ENCODE results near the gene ADGRL2.
"Not testable (repeated sequence)": the region's sequence is repeated elsewhere in the genome, so short reads cannot be mapped to it uniquely, and the experiment has no call there.

The ADGRL2 gene

GRCh38 chr1:81850031-81850430 lies 49.3 kb downstream of the ADGRL2 start:
- Mint-ChIP-seq H3K9me3 (no peaks in the 10 kb centered on the region), H3K4me1 (ENCODE audit: low read depth) (no peaks in the 10 kb centered on the region), H3K27ac (no peak overlapping the region), H3K36me3 (ENCODE audit: low read depth) (no peaks in the 10 kb centered on the region), H3K4me3 (no peak overlapping the region), H3K27me3 (no peaks in the 10 kb centered on the region)

DNA sequence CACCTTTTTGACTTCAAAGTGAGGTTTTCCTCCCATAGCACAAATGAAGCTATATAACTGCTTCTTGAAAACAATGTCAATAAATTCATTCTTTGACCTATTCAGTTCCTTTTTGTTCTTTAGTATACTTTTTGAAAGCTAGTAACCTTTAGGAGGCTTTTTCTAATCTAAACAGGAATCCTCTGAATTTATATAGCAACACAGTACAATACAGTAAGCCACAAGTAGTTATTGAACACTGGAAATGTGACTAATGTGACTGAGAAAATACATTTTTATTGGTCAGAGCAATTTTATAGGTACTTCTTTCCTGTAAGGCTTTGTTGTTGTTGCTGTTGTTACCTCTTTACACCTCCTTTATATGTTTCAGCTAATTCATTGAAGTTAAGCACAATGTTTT lies 49.8 kb downstream of the ADGRL2 start:
- Mint-ChIP-seq H3K27me3 (no peaks in the 10 kb centered on the region), H3K4me1 (ENCODE audit: low read depth) (no peaks in the 10 kb centered on the region), H3K36me3 (ENCODE audit: low read depth) (no peaks in the 10 kb centered on the region)

DNA sequence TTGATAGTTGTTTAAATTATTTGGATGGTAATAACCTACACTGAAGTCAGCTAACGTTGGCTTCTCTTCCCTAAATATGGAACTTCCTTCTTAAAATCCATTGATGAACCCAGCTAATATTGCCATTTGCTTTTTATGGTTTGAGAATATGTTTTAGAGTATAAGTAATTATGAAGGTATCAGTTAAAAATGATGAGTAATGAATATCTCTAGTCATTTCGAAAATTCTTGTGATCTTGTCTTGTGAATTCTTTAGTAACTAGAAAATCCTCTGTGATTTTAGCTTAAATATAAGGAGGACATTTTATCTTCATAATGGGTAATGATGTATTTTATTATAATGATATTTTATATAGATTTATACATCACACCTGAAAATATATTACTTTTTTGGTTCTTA lies 50.5 kb downstream of the ADGRL2 start:
- Mint-ChIP-seq H3K27ac (no peak overlapping the region), H3K36me3 (ENCODE audit: low read depth) (no peaks in the 10 kb centered on the region), H3K4me1 (ENCODE audit: low read depth) (no peaks in the 10 kb centered on the region), H3K4me3 (no peak overlapping the region), H3K9me3 (no peaks in the 10 kb centered on the region), H3K27me3 (no peaks in the 10 kb centered on the region)

More for the DNA sequence above, 49.8 kb downstream of the ADGRL2 start:
- H3K27ac Mint-ChIP-seq, result no peak overlapping the region
- no peak overlapping the region for H3K4me3 Mint-ChIP-seq
- no peaks in the 10 kb centered on the region for H3K9me3 Mint-ChIP-seq

DNA sequence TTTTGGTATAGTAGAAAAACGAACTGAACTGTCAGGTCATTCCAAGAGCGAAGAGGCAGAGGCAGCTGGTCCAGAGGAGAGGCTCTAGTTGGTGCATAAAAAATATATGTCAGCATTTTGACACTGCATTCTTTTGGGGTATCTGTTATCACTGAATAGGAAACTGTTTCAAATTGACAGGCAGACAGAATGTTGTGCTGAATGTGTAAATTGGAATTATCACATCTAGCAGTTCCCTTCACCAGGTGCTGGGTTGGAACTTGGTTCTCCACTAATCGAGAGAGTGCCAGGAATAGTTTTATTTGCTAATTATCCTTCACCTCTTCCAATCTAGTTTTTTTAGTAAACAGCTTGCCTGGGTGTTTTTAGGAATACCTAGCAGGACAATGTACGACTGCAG lies 52.2 kb downstream of the ADGRL2 start:
- H3K9me3 Mint-ChIP-seq, result no peaks in the 10 kb centered on the region
- no peaks in the 10 kb centered on the region for H3K4me1 Mint-ChIP-seq (ENCODE audit: low read depth)
- H3K27me3 Mint-ChIP-seq, result no peaks in the 10 kb centered on the region
- no peak overlapping the region for H3K4me3 Mint-ChIP-seq
- no peaks in the 10 kb centered on the region for H3K36me3 Mint-ChIP-seq (ENCODE audit: low read depth)
- no peak overlapping the region for H3K27ac Mint-ChIP-seq

GRCh38 chr1:81867235-81867634 lies 66.5 kb downstream of the ADGRL2 start:
- H3K4me3 Mint-ChIP-seq, result no peak overlapping the region
- no peaks in the 10 kb centered on the region for H3K27me3 Mint-ChIP-seq
- peaks cover 3% of the 10 kb centered on the region for H3K9me3 Mint-ChIP-seq
- no peak overlapping the region for H3K27ac Mint-ChIP-seq
- no peaks in the 10 kb centered on the region for H3K36me3 Mint-ChIP-seq (ENCODE audit: low read depth)
- H3K4me1 Mint-ChIP-seq (ENCODE audit: low read depth), result no peaks in the 10 kb centered on the region

DNA sequence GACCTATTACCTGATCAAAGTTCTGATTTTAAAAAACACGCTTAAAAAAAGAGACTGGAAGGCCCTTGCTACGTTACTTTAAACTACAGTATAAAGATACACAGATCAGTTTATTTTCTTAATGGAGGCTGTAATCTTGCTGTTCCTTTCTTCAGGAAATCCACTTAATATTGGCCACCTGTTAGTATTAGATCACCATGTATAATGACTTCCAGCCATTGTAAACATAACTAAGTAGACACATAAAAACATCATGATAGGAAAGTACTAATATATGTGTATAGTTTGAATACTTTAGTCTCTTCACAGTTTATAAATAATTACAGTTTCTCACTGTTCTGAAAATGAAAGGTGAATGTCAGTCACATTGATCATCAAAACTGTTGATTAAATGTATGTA lies 68.6 kb downstream of the ADGRL2 start:
- Mint-ChIP-seq H3K36me3 (ENCODE audit: low read depth) (no peaks in the 10 kb centered on the region), H3K27me3 (no peaks in the 10 kb centered on the region), H3K4me1 (ENCODE audit: low read depth) (no peaks in the 10 kb centered on the region), H3K4me3 (no peak overlapping the region), H3K27ac (no peak overlapping the region), H3K9me3 (no peaks in the 10 kb centered on the region)

GRCh38 chr1:81871091-81871490 lies 70.4 kb downstream of the ADGRL2 start:
- not testable (repeated sequence) for H3K27ac Mint-ChIP-seq; H3K4me1 Mint-ChIP-seq (ENCODE audit: low read depth); H3K4me3 Mint-ChIP-seq; H3K36me3 Mint-ChIP-seq (ENCODE audit: low read depth); H3K9me3 Mint-ChIP-seq; H3K27me3 Mint-ChIP-seq

- no peak overlapping the region for H3K27ac Mint-ChIP-seq
- no peaks in the 10 kb centered on the region for H3K9me3 Mint-ChIP-seq
- H3K36me3 Mint-ChIP-seq (ENCODE audit: low read depth), result no peaks in the 10 kb centered on the region
- no peaks in the 10 kb centered on the region for H3K4me1 Mint-ChIP-seq (ENCODE audit: low read depth)
- H3K27me3 Mint-ChIP-seq, result no peaks in the 10 kb centered on the region
- no peak overlapping the region for H3K4me3 Mint-ChIP-seq
Observed at GRCh38 chr1:81873946-81874345, 73.2 kb downstream of the ADGRL2 start.

DNA sequence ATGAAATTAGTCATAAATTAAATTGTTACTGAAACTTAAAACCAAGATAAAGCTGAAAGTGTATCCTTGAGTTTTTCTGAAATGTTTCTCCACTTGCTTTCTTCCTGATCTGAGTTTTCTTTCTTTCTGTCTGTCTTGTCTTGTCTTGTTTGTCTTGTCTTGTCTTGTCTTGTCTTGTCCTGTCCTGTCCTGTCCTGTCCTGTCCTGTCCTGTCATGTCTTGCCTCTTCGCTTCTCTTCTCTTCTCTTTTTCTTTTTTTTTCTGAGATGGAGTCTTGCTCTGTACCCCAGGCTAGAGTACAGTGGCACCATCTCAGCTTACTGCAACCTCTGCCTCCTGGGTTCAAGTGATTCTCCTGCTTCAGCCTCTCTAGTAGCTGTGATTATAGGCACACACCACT lies 73.7 kb downstream of the ADGRL2 start:
- Mint-ChIP-seq H3K27me3 (no peaks in the 10 kb centered on the region), H3K36me3 (ENCODE audit: low read depth) (no peaks in the 10 kb centered on the region), H3K27ac (no peak overlapping the region), H3K4me1 (ENCODE audit: low read depth) (no peaks in the 10 kb centered on the region), H3K9me3 (no peaks in the 10 kb centered on the region), H3K4me3 (no peak overlapping the region)

- H3K4me1 Mint-ChIP-seq (ENCODE audit: low read depth), result no peaks in the 10 kb centered on the region
- no peak overlapping the region for H3K4me3 Mint-ChIP-seq
- no peaks in the 10 kb centered on the region for H3K27me3 Mint-ChIP-seq
- no peaks in the 10 kb centered on the region for H3K36me3 Mint-ChIP-seq (ENCODE audit: low read depth)
- no peaks in the 10 kb centered on the region for H3K9me3 Mint-ChIP-seq
- no peak overlapping the region for H3K27ac Mint-ChIP-seq
Observed at GRCh38 chr1:81874940-81875339, 74.2 kb downstream of the ADGRL2 start.

DNA sequence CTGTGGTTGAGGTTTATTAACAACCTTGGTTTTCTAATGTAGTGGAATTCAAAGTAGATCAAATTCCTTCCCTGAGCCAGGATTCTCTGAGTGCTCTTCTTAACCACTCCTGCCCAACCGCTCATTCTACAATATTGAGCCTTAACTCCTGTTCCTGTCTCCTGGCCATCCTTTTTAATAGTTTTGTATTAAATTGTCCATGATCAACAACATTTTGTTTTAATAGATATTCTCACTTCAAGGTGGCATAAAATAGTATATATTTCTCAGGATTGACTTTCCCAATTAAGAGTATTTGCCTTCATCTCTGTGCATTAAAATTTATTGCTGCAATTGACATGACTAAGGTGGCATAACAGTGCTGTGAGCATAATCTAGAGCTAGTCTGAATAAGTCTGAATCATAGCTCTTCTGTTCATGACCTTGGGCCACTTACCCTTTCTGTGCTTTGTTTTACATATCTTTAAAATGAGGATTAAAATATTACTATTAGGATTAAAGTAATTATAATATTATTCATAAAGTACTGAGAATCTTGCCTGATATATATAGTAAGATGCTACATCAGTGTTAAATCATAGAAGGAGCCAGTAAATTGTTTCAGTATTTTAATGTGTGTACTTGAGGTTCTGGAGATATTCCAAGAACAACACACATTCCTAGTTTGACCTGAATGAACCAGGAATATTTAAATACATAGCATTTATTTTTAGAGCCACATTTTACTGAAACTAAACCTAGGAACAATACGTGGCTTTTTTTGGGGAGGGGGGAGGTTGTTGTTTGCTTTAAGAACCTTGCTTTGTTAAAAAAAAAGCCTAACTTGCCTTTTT lies 76.4 kb downstream of the ADGRL2 start:
- Mint-ChIP-seq H3K4me3 (no peak overlapping the region), H3K27me3 (no peaks in the 10 kb centered on the region), H3K27ac (no peak overlapping the region), H3K4me1 (ENCODE audit: low read depth) (no peaks in the 10 kb centered on the region), H3K36me3 (ENCODE audit: low read depth) (no peaks in the 10 kb centered on the region), H3K9me3 (peaks cover 7% of the 10 kb centered on the region)

DNA sequence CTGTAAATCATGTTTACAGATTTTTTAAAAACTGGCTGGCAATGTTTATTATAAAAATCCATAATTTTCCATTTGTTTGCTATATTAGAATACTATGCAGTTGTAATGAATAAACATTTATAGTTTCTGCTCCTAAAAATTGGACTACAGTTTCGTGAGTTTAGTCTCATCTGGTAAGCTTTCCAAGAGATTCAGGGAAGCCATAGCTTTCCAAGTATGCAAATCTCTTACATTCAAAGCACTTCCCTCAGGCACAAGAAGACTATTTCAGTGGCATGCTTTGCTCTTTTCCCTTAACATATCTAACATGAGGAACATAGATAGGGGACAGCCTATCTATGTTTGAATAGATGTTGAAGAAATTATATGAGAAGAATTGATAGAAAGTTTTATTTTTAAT lies 77.2 kb downstream of the ADGRL2 start:
- H3K4me3 Mint-ChIP-seq, result no peak overlapping the region
- no peaks in the 10 kb centered on the region for H3K36me3 Mint-ChIP-seq (ENCODE audit: low read depth)
- no peak overlapping the region for H3K27ac Mint-ChIP-seq
- H3K9me3 Mint-ChIP-seq, result peaks cover 7% of the 10 kb centered on the region
- no peaks in the 10 kb centered on the region for H3K4me1 Mint-ChIP-seq (ENCODE audit: low read depth)
- no peaks in the 10 kb centered on the region for H3K27me3 Mint-ChIP-seq

GRCh38 chr1:81878538-81878937 lies 77.8 kb downstream of the ADGRL2 start:
- Mint-ChIP-seq H3K4me1 (ENCODE audit: low read depth) (no peaks in the 10 kb centered on the region), H3K36me3 (ENCODE audit: low read depth) (no peaks in the 10 kb centered on the region), H3K4me3 (no peak overlapping the region), H3K27ac (no peak overlapping the region), H3K9me3 (peaks cover 7% of the 10 kb centered on the region), H3K27me3 (no peaks in the 10 kb centered on the region)

DNA sequence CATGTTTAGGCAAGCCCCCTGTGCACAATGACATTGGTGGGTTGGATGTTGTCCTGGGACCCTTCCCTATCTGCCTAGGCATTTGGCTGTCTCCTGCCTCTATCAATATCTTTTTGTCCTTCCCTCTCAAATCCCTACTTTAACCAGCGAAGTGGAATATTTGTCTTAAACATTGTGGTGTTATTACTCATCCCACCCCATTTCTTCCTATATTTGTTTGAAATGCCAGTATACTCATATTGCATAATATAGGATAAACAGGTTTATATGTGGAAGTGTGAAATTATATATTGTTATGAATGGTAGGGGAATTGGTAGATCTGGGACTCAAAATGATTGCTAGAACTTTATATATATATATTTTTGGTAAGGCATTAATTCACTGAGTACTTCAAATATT lies 80.0 kb downstream of the ADGRL2 start:
- no peaks in the 10 kb centered on the region for H3K4me1 Mint-ChIP-seq (ENCODE audit: low read depth)
- H3K27ac Mint-ChIP-seq, result no peak overlapping the region
- no peaks in the 10 kb centered on the region for H3K27me3 Mint-ChIP-seq
- no peaks in the 10 kb centered on the region for H3K36me3 Mint-ChIP-seq (ENCODE audit: low read depth)
- H3K9me3 Mint-ChIP-seq, result peaks cover 7% of the 10 kb centered on the region
- H3K4me3 Mint-ChIP-seq, result no peak overlapping the region

- Mint-ChIP-seq H3K36me3 (ENCODE audit: low read depth) (no peaks in the 10 kb centered on the region), H3K27ac (no peak overlapping the region), H3K9me3 (peaks cover 10% of the 10 kb centered on the region), H3K4me3 (no peak overlapping the region), H3K27me3 (no peaks in the 10 kb centered on the region), H3K4me1 (ENCODE audit: low read depth) (no peaks in the 10 kb centered on the region)
Observed at GRCh38 chr1:81885291-81885690, 84.6 kb downstream of the ADGRL2 start.

DNA sequence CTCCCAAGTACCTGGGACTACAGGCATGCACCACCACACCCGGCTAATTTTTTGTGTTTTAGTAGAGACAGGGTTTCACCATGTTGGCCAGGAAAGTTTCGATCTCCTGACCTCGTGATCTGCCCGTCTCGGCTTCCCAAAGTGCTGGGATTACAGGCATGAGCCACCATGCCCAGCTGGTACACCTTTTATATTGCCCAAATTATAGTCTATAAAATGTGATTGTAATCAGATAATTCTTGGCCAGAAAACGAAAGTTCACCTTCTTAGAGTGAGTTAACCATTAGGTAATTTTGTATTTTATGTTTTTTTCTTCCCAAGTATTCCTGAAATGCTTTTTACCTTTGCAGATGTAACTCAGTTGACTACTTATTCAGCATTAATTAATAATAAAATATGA lies 85.6 kb downstream of the ADGRL2 start:
- H3K27ac Mint-ChIP-seq; H3K9me3 Mint-ChIP-seq; H3K4me3 Mint-ChIP-seq; H3K4me1 Mint-ChIP-seq (ENCODE audit: low read depth); H3K36me3 Mint-ChIP-seq (ENCODE audit: low read depth); H3K27me3 Mint-ChIP-seq: not testable (repeated sequence)

Data from stimulated activated naive CD8-positive, alpha-beta T cell treated with anti-CD3 and anti-CD28 coated beads, Interleukin-15, Interleukin-2, amounts not matched to agents 100 ng/mL and 50 ng/mL, for 24 hours (primary cell).